ENCODE results near the gene FGF14. TPM values are rescaled to one million over a fixed set of nuclear protein-coding genes. Genes with fewer than 3 reads are reported as not detected.

Gene FGF14
- total RNA-seq, 1 donor from 2014 or later = 0.22 TPM

GRCh38 chr13:101881593-101881992 lies 520.3 kb downstream of the FGF14 start:
- no peak overlapping the region for H3K4me3 Mint-ChIP-seq (ENCODE audit: unreplicated experiment)
- no peak for TF ChIP-seq CTCF (IDR thresholded peaks at IDR 0.05)
- peaks cover 62% of the 10 kb centered on the region for H3K27me3 Mint-ChIP-seq (ENCODE audit: low read depth)

DNA sequence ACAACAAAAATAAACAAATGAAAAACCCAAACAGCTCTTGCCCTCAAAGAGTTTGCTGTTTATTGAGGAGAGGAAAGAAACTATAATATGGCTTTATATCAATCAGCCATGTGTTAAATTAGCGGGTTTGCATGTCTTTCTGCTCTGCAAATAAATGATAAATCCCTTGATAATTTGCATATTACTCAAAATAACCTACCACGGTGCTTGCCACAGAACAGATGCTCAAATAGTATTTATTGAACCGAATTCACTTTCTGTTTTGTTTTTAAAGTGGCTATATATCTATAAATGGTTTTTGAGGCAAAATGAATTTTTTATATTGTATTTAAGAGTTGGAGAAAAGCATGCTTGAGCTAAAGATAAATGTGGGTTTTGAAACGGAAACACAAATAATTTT lies 521.3 kb downstream of the FGF14 start:
- no peak overlapping the region for H3K27ac Mint-ChIP-seq (ENCODE audit: unreplicated experiment)
- no peak for TF ChIP-seq CTCF (IDR thresholded peaks at IDR 0.05)
- no peak overlapping the region for H3K4me3 Mint-ChIP-seq (ENCODE audit: unreplicated experiment)
- H3K27me3 Mint-ChIP-seq (ENCODE audit: low read depth) = peaks cover 52% of the 10 kb centered on the region
- H3K9me3 Mint-ChIP-seq (ENCODE audit: low read depth) = no peaks in the 10 kb centered on the region
- H3K4me1 Mint-ChIP-seq (ENCODE audit: low read depth) = peaks cover 4% of the 10 kb centered on the region
- peaks cover 6% of the 10 kb centered on the region for H3K36me3 Mint-ChIP-seq (ENCODE audit: low read depth)
- DNase-seq (ENCODE audit: low spot score) = no peak

More at GRCh38 chr13:101881593-101881992, 520.3 kb downstream of the FGF14 start:
- Mint-ChIP-seq H3K4me1 (ENCODE audit: low read depth) (no peaks in the 10 kb centered on the region), H3K9me3 (ENCODE audit: low read depth) (peaks cover 3% of the 10 kb centered on the region), H3K36me3 (ENCODE audit: low read depth) (peaks cover 6% of the 10 kb centered on the region), H3K27ac (ENCODE audit: unreplicated experiment) (no peak overlapping the region)
- no peak for DNase-seq (ENCODE audit: low spot score)

DNA sequence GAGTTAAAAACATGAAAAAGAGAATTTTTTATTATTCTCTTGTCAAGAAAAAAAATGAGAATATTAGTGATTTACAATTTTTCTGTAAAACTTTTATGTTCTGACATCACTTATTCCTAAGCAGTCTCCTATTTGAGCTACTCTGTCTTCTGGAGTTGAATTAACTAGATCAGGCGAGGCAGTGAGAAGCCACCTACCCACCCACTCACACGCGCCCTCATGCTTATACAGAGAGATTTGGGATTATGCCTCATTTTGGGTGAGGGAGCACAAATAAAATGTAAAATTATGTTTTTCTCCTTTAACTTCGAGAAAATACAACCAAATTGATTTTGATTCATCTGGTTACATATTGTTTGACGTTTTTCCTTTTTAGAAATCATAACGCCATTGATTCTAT lies 524.9 kb downstream of the FGF14 start:
- H3K4me1 Mint-ChIP-seq (ENCODE audit: low read depth) = peaks cover 4% of the 10 kb centered on the region
- no peaks in the 10 kb centered on the region for H3K9me3 Mint-ChIP-seq (ENCODE audit: low read depth)
- no peak overlapping the region for H3K4me3 Mint-ChIP-seq (ENCODE audit: unreplicated experiment)
- no peak for TF ChIP-seq CTCF (IDR thresholded peaks at IDR 0.05)
- peaks cover 33% of the 10 kb centered on the region for H3K27me3 Mint-ChIP-seq (ENCODE audit: low read depth)
- no peak for DNase-seq (ENCODE audit: low spot score)
- H3K36me3 Mint-ChIP-seq (ENCODE audit: low read depth) = peaks cover 6% of the 10 kb centered on the region
- no peak overlapping the region for H3K27ac Mint-ChIP-seq (ENCODE audit: unreplicated experiment)

DNA sequence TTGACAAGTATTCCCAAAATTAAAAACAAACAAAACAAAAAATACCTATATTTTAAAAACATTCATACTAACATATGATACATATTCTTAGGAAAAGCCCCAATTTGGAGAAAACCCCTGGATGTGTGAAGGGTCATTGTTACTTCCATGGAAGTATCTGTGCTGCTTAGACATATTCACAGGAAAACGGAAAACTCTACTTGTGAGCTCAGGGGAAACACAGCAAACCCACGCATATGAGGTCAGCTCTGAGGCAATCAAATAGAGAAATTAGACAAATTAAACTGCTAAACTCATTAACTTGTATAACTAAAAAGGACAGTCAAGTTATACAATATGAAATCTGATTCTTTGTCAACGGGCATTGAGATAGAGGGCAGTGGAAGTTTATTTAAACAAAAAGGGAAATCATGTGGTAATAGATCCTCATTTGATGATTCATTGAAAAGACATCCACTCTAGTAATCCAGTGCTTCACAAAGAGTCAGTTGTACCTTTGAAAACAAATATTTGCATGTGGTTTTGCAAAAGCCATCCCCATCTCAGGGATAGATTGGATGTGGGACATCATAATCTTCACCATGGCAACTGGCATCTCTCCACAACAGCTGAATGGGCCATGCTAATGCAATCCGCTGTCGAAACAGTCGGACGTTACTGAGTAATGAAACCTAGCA lies 526.0 kb downstream of the FGF14 start:
- Mint-ChIP-seq H3K9me3 (ENCODE audit: low read depth) (no peaks in the 10 kb centered on the region), H3K36me3 (ENCODE audit: low read depth) (peaks cover 6% of the 10 kb centered on the region), H3K4me3 (ENCODE audit: unreplicated experiment) (no peak overlapping the region), H3K27me3 (ENCODE audit: low read depth) (peaks cover 31% of the 10 kb centered on the region), H3K27ac (ENCODE audit: unreplicated experiment) (no peak overlapping the region), H3K4me1 (ENCODE audit: low read depth) (peaks cover 4% of the 10 kb centered on the region)
- TF ChIP-seq CTCF (IDR thresholded peaks at IDR 0.05) = no peak
- DNase-seq (ENCODE audit: low spot score) = no peak

DNA sequence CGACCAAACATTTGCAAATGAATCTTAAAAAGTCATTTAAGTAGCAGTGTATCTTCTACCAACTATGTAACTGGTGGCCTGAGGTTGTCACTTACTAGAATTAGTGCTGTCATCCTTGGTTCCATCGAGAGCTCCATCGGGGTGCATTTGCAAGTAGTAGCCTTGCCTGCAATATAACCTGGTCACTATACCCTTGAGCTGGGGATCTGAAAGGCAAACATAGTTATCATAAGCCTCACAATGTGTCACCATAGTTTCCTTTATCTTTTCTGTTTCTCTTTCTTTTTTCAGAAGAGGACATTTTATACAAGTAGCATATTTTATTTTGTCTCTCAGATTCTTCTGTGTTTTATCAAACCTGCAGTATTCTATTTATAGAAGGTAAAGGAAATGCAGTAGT lies 526.8 kb downstream of the FGF14 start:
- H3K4me3 Mint-ChIP-seq (ENCODE audit: unreplicated experiment) = no peak overlapping the region
- no peaks in the 10 kb centered on the region for H3K9me3 Mint-ChIP-seq (ENCODE audit: low read depth)
- peaks cover 26% of the 10 kb centered on the region for H3K27me3 Mint-ChIP-seq (ENCODE audit: low read depth)
- DNase-seq (ENCODE audit: low spot score) = no peak
- TF ChIP-seq CTCF (IDR thresholded peaks at IDR 0.05) = no peak
- peaks cover 6% of the 10 kb centered on the region for H3K36me3 Mint-ChIP-seq (ENCODE audit: low read depth)
- no peak overlapping the region for H3K27ac Mint-ChIP-seq (ENCODE audit: unreplicated experiment)
- H3K4me1 Mint-ChIP-seq (ENCODE audit: low read depth) = peaks cover 4% of the 10 kb centered on the region

Data from chondrocyte (in vitro differentiated cells).